Measurements from ENCODE around the gene TREM1.

TREM1 gene

DNA sequence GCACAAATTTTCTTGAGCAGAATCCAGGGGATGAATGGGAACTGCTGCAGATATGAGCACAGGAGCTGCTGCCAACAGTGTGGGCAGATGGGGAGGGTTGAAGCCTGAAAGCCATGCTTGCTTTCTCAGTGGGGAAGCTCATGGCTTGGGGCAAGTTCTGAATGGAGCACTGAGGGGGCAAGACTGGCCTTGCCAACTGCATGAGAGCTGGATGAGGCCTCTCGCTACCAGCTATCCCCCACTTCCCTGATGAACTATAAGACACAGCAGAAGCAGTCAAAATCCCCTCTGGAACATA is 28.3 kb downstream of the TREM1 start:
- Histone ChIP-seq H3K9me2 (ENCODE audit: low read depth, low read length) (no peaks in the 10 kb centered on the region), H3K27ac (ENCODE audit: low read depth, low read length, poor library complexity, severe bottlenecking) (no peak overlapping the region), H3K4me3 (ENCODE audit: low read depth, low read length, poor library complexity, severe bottlenecking) (no peak overlapping the region), H3K79me2 (ENCODE audit: insufficient read depth, low read length) (no peaks in the 10 kb centered on the region), H3K4me1 (ENCODE audit: insufficient read depth, low read length, severe bottlenecking) (no peaks in the 10 kb centered on the region), H3K4me2 (ENCODE audit: low read length) (no peak overlapping the region), H3K27me3 (ENCODE audit: insufficient read depth, low read length) (no peaks in the 10 kb centered on the region), H3K9ac (ENCODE audit: low read length) (no peak overlapping the region), H4K20me1 (ENCODE audit: insufficient read depth, low read length) (no peaks in the 10 kb centered on the region), H2AFZ (ENCODE audit: low read length) (no peak overlapping the region), H3K9me3 (ENCODE audit: low read length) (no peaks in the 10 kb centered on the region), H3K36me3 (ENCODE audit: insufficient read depth, low read length) (no peaks in the 10 kb centered on the region), H3F3A (ENCODE audit: insufficient read depth, low read length) (no peaks in the 10 kb centered on the region)
- TF ChIP-seq EZH2 (IDR thresholded peaks at IDR 0.05; ENCODE audit: borderline replicate concordance, low read length) = no peak
- TF ChIP-seq, protein P1, sequence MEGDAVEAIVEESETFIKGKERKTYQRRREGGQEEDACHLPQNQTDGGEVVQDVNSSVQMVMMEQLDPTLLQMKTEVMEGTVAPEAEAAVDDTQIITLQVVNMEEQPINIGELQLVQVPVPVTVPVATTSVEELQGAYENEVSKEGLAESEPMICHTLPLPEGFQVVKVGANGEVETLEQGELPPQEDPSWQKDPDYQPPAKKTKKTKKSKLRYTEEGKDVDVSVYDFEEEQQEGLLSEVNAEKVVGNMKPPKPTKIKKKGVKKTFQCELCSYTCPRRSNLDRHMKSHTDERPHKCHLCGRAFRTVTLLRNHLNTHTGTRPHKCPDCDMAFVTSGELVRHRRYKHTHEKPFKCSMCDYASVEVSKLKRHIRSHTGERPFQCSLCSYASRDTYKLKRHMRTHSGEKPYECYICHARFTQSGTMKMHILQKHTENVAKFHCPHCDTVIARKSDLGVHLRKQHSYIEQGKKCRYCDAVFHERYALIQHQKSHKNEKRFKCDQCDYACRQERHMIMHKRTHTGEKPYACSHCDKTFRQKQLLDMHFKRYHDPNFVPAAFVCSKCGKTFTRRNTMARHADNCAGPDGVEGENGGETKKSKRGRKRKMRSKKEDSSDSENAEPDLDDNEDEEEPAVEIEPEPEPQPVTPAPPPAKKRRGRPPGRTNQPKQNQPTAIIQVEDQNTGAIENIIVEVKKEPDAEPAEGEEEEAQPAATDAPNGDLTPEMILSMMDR (IDR thresholded peaks at IDR 0.05; ENCODE audit: low read length) = no peak

DNA sequence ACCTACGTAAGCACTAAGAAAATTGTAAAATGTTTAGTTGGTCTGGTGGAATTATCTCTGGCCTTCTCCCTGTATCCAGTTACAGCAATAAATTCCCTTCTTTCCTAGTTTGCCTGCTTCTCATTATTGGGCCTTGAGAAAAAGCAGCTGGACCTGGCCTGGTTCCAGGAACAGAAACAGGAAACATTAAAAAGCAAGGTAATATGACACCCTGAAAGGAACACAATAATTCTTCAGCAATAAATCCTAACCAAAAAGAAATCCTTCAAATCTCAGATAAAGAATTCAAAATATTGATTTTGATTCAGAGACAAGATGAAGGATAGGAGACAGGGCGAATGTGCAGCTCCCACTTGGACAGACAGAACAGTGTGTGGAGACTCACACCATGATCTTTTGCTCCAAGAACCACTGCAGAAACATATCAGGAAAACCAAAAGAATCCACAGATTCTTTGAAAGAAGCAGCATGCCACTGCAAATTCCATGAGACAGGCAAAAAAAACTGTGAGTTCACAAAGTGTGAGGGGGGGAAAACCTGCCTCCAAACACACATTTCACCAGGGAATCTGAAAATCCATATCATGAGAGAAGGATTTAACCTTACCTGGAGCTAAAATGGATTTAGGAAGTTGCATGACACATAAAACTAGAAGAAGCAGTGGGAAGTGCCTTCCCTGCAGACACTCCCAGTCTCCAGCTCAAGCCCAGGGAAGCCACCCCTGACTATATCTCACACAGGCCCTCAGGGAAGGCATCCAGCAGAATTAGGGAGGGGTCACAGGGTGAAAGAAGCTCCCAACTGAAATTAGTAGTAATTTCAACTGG is 28.9 kb downstream of the TREM1 start:
- no peaks in the 10 kb centered on the region for H3K9me3 ChIP-seq (ENCODE audit: low read length)
- H4K20me1 ChIP-seq (ENCODE audit: insufficient read depth, low read length) = no peaks in the 10 kb centered on the region
- H3K4me2 ChIP-seq (ENCODE audit: low read length) = no peak overlapping the region
- H3K79me2 ChIP-seq (ENCODE audit: insufficient read depth, low read length) = no peaks in the 10 kb centered on the region
- no peak overlapping the region for H2AFZ ChIP-seq (ENCODE audit: low read length)
- no peaks in the 10 kb centered on the region for H3K27me3 ChIP-seq (ENCODE audit: insufficient read depth, low read length)
- no peaks in the 10 kb centered on the region for H3K4me1 ChIP-seq (ENCODE audit: insufficient read depth, low read length, severe bottlenecking)
- TF ChIP-seq EZH2 (IDR thresholded peaks at IDR 0.05; ENCODE audit: borderline replicate concordance, low read length) = no peak
- TF ChIP-seq, protein P1 (IDR thresholded peaks at IDR 0.05; ENCODE audit: low read length) = no peak
- no peaks in the 10 kb centered on the region for H3K9me2 ChIP-seq (ENCODE audit: low read depth, low read length)
- H3K36me3 ChIP-seq (ENCODE audit: insufficient read depth, low read length) = no peaks in the 10 kb centered on the region
- H3K4me3 ChIP-seq (ENCODE audit: low read depth, low read length, poor library complexity, severe bottlenecking) = no peak overlapping the region
- no peaks in the 10 kb centered on the region for H3F3A ChIP-seq (ENCODE audit: insufficient read depth, low read length)
- no peak overlapping the region for H3K9ac ChIP-seq (ENCODE audit: low read length)
- no peak overlapping the region for H3K27ac ChIP-seq (ENCODE audit: low read depth, low read length, poor library complexity, severe bottlenecking)

DNA sequence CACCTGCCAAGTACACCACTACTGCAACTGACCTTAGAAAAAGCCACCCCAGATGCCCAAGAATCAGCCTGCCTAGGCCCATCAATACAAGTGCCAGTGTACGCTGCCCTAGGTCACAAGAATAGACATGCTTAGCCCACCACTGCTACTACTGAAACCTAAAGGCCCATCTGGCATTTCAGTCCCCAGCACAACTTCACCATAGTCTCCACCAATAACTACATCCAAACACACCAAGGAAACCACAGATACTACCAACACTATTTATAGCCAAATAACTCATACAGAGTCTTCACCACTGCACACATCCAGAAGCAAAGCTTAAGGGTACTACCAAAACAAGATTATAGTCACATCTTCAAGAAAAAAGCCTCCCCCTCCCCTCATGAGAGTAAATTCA is 30.1 kb downstream of the TREM1 start:
- Histone ChIP-seq H4K20me1 (ENCODE audit: insufficient read depth, low read length) (no peaks in the 10 kb centered on the region), H3K79me2 (ENCODE audit: insufficient read depth, low read length) (no peaks in the 10 kb centered on the region), H3K4me1 (ENCODE audit: insufficient read depth, low read length, severe bottlenecking) (no peaks in the 10 kb centered on the region), H3K4me2 (ENCODE audit: low read length) (no peak overlapping the region), H3K27me3 (ENCODE audit: insufficient read depth, low read length) (no peaks in the 10 kb centered on the region), H3K9ac (ENCODE audit: low read length) (no peak overlapping the region), H3F3A (ENCODE audit: insufficient read depth, low read length) (no peaks in the 10 kb centered on the region), H3K9me2 (ENCODE audit: low read depth, low read length) (no peaks in the 10 kb centered on the region), H3K27ac (ENCODE audit: low read depth, low read length, poor library complexity, severe bottlenecking) (no peak overlapping the region), H3K4me3 (ENCODE audit: low read depth, low read length, poor library complexity, severe bottlenecking) (no peak overlapping the region), H3K9me3 (ENCODE audit: low read length) (no peaks in the 10 kb centered on the region), H2AFZ (ENCODE audit: low read length) (no peak overlapping the region), H3K36me3 (ENCODE audit: insufficient read depth, low read length) (no peaks in the 10 kb centered on the region)
- TF ChIP-seq, protein P1 (IDR thresholded peaks at IDR 0.05; ENCODE audit: low read length) = no peak
- TF ChIP-seq EZH2 (IDR thresholded peaks at IDR 0.05; ENCODE audit: borderline replicate concordance, low read length) = no peak

Measured in OCI-LY1 (cell line).